ENCODE data around the gene PLEKHM2.

The PLEKHM2 gene

GRCh38 chr1:15742339-15742801 is 58.2 kb downstream of the PLEKHM2 start, which contains the start of gene TMEM82:
Gene TMEM82 (plus strand): TSS chr1:15742499. CDS start chr1:15742560, 61 bp downstream.
- no peak for DNase-seq

- no peak for DNase-seq
These were observed 60.1 kb downstream of the PLEKHM2 start for GRCh38 chr1:15744122-15744679.

DNA sequence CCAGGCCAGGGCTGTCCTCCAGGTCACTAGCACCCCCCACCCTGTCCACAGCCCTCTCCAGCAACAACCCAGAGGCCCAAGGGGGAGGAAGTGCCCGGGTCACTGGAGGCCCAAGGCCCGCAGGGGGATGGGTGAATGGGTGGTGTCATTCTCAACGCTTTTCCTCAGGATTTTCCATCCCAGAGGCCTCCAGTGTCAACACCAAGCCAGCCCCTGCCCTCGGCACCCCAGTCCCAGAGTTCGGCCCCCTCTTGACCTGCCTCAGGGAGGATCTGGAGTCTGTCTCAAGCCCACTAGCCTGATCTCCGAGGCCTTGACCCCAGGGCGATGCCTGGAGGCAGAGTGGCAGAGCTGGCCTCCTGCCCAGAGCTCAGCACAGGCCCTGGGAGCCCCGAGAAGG is 63.3 kb downstream of the PLEKHM2 start:
- no peak for DNase-seq

GRCh38 chr1:15748264-15748663 is 64.1 kb downstream of the PLEKHM2 start:
- no peak for DNase-seq

- no peak for DNase-seq
These were observed 64.7 kb downstream of the PLEKHM2 start for GRCh38 chr1:15748690-15749398.

- DNase-seq = no peak
These were observed 65.5 kb downstream of the PLEKHM2 start for GRCh38 chr1:15749399-15750291.

GRCh38 chr1:15750924-15751323 is 66.8 kb downstream of the PLEKHM2 start:
- no peak for DNase-seq

DNA sequence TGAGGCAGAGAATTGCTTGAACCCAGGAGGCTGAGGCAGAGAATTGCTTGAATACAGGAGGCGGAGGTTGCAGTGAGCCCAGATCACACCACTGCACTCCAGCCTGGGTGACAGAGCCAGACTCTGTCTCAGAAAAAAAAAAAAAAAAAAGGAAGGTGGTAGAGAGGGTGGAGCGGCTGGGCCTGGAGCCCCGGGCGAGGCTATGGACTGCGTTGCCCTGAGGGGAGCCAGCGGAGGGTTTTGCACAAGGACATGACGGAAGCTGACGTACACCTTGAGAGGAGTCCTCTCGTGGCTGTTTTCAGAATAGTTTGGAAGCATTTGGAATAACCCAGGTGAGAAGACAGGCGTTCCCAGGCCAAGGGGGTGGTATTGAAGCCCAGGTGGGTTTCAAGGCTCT is 67.6 kb downstream of the PLEKHM2 start:
- DNase-seq = no peak

GRCh38 chr1:15753776-15754175 is 69.7 kb downstream of the PLEKHM2 start:
- no peak for DNase-seq

DNA sequence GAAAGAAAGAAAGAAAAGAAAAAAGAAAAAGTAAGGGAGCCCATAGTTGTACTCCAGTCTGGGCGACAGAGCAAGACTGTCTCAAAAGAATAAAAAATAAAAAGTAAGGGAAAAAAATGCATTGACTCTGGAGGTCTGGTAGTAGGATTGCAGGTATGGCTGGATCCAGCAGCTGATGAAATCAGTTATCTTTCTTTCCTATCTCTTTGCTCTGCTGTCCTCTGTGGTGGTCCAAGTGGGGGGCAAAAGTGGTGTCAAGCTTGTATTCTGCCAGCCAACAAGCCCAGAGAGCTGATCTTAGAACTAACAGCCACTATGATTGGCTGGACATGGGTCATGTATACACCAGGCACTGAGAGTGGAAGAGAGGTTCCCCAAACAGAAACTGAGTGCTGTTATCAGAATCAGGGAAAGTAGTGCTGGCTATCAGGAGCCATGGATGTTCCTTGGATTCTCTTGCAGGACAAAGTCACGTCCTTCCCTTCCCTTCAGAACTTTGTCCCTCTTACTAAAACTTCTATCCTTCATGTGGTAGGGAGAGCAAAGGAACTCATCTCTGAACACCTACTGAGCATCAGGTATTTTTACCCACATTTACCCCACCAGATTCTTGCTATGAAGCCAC is 71.0 kb downstream of the PLEKHM2 start:
- no peak for DNase-seq

GRCh38 chr1:15755646-15756040 is 71.5 kb downstream of the PLEKHM2 start:
- DNase-seq = no peak

- DNase-seq = peak; percentile 22
These were observed 72.3 kb downstream of the PLEKHM2 start for GRCh38 chr1:15756143-15757015.

DNA sequence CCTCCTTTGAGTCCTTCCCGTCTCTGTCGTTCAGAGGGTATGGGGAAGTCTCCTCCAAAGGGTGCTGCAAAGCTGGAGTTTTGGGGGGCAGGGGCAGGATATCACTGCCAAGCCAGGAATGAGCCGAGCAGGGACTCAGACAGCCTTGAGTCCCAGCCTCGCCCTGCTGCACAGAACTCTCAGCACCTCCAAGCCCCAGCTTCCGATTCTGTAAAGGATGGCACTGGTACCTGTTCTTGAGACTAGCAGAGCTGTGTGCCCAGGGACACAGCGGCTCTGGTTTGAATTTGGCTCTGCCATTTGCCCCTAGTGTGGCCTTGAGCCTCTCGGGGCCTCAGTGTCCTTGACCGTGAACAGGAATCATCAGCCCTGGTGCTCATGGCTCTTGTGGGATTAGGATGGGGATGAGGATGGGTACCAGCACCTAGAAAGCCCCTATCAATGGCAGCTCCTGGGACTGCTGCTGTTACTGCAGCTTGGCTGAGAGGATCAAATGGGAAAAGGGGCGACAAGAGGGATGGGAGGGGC is 73.0 kb downstream of the PLEKHM2 start:
- DNase-seq = no peak

DNA sequence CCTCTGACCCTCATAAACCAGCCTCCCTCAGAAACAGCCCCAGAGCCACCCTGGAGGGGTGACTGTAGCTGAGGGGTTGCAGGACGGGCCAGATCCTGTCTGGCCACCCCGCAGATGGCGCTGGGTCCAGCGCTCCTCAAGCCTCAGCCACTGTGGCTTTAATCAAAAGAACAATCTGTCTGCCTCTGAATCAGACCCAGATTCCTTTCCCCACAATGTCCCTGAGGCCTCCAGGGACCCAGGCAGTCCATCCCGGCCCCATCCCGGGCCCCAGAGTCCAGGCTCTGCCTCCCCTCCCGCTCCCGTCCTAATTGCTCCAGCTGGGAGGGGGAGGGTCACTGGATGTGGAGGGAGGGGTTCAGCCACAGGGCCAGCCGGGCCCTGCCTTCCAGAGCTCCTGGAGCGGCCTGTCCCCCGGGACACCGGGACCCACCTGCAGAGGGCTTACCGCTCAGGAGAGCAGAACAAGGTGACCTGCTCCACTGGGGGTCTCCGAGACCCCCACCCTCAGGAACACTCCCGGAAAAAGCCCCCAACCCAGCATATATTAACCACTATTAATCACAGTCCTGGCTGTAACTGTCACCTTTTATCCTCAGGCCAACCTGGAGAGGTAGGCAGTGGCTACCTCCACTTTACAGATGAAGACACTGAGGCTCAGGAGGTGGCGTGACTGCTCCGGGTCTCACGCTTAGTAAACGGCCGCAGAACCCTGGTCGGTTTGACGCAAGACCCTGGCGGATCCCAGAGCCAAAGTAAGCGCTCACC is 73.6 kb downstream of the PLEKHM2 start:
- DNase-seq = no peak

GRCh38 chr1:15758343-15758931 is 74.3 kb downstream of the PLEKHM2 start, which contains the start of gene FBLIM1:
Gene FBLIM1 (plus strand): TSS chr1:15758795. CDS start chr1:15764984, 6,189 bp downstream.
- peak; percentile 48 for DNase-seq

DNA sequence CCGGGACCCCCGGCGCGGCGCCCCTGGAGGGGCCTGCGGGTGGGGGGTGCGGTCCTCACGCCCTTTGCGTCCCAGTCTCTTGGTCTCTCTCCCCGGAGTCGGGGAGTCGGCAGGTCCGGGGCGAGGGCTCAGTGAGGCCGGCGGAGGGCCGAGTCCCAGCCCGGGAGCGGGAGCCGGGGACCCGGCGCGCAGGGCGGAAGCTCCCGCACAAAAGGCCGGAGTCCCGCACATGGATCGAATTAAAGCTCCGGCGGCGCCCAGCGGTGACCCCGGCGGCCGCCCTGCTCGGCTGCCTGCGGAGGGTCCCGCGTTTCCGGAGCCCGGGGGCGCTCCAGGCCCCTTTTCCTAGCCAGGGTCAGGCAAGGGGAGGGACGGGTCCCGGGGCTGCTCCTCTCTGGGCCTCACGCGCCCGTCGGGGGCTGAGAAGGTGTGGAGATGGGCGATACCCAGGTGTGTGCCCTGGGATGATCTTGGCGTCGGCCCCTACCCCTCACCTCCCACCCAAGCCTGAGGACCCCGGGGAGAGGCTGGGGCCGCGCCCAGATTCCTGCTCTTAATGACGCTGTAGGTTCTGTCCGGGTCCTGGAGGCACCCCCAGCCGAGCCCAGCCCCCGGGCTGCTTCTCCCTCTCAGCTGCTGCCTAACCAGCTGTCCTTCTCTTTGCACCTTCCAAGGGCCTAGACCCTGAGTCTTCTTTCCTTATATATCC is 75.0 kb downstream of the PLEKHM2 start:
- no peak for DNase-seq

GRCh38 chr1:15760520-15761211 is 76.5 kb downstream of the PLEKHM2 start:
- DNase-seq = no peak

DNA sequence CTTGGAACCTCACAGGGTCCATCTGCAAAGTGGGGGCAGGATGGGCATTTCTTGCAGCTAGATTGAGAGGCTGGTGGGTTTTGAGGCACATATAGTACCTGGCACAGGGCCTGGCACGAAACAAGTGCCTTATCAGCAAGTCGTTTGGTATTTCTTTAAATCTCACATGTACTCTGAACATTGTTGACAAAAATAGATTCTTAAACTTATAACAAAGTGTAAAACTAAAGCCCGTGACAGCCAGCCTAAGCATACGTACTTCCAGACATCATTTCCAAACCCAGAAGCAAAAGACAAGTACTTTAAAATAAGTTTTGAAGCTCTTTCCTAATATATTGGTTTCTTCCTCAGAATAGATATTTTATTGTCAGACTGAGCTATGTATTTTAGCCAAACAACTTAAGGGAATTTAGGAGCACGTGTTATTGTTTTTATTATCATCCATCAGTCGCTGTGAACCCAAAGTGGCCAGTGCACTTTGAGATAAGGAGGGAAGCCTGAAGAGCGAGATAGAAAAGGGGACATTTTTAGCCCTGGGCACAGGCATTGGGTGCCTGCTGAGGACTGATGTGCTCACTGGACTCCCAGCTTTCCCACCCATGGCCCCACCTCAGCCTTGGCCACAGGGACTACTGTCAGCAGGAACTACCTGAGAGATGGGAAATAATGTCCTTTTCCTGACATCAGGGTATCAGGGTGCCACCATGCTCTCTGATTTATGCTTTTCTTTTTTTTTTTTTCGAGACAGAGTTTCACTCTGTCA is 77.4 kb downstream of the PLEKHM2 start:
- no peak for DNase-seq
